OCI-M1 (cell line): Measurements from ENCODE around the gene AQP6.
"Not testable (repeated sequence)": the region's sequence is repeated elsewhere in the genome, so short reads cannot be mapped to it uniquely, and the experiment has no call there.

Source experiments
- DNase-seq: peaks from one replicate; lab custom pipeline; 2025; lab: John Stamatoyannopoulos, UW

AQP6 gene

GRCh38 chr12:49989400-49989799 is 16.7 kb downstream of the AQP6 start:
- not testable (repeated sequence) for DNase-seq

- DNase-seq = no peak
These were observed 17.5 kb downstream of the AQP6 start for GRCh38 chr12:49990273-49990672.

GRCh38 chr12:49998453-49998852 is 25.7 kb downstream of the AQP6 start:
- DNase-seq = no peak

GRCh38 chr12:50003595-50003994 is 30.8 kb downstream of the AQP6 start:
- DNase-seq = no peak

- DNase-seq = no peak
These were observed 31.9 kb downstream of the AQP6 start for GRCh38 chr12:50004696-50005095.

GRCh38 chr12:50005175-50005574 is 32.4 kb downstream of the AQP6 start:
- no peak for DNase-seq

- no peak for DNase-seq
These were observed 33.5 kb downstream of the AQP6 start for GRCh38 chr12:50006280-50006679.

GRCh38 chr12:50006754-50007442 is 34.2 kb downstream of the AQP6 start:
- no peak for DNase-seq

- no peak for DNase-seq
These were observed 40.8 kb downstream of the AQP6 start for GRCh38 chr12:50013361-50014147.

GRCh38 chr12:50014342-50014741 is 41.6 kb downstream of the AQP6 start:
- no peak for DNase-seq

- DNase-seq = no peak
These were observed 44.0 kb downstream of the AQP6 start for GRCh38 chr12:50016501-50017475.

- no peak for DNase-seq
These were observed 44.9 kb downstream of the AQP6 start for GRCh38 chr12:50017641-50018040.

- no peak for DNase-seq
These were observed 45.4 kb downstream of the AQP6 start for GRCh38 chr12:50018154-50018553.

- DNase-seq = no peak
These were observed 46.2 kb downstream of the AQP6 start for GRCh38 chr12:50018968-50019367.

GRCh38 chr12:50019524-50019923 is 46.8 kb downstream of the AQP6 start:
- DNase-seq = no peak

GRCh38 chr12:50021031-50021430 is 48.3 kb downstream of the AQP6 start:
- DNase-seq = no peak

- DNase-seq = no peak
These were observed 50.2 kb downstream of the AQP6 start for GRCh38 chr12:50022903-50023302.

- DNase-seq = no peak
These were observed 51.5 kb downstream of the AQP6 start for GRCh38 chr12:50024227-50024626.

- peak; percentile 47 for DNase-seq
These were observed 52.0 kb downstream of the AQP6 start for GRCh38 chr12:50024805-50025186.

- DNase-seq = peak; percentile 99
These were observed 52.7 kb downstream of the AQP6 start, which contains the start of gene RACGAP1 for GRCh38 chr12:50025187-50026059. TSS of gene RACGAP1 (minus strand) at chr12:50025494. CDS start at chr12:50016715, 8,779 bp downstream.

GRCh38 chr12:50026691-50027090 is 53.9 kb downstream of the AQP6 start:
- DNase-seq = no peak
